NOMO-1 treated with dmso at 0.1 percent for 144 hours (cell line): ENCODE measurements around the gene EML4.
"Not testable (repeated sequence)": the region's sequence is repeated elsewhere in the genome, so short reads cannot be mapped to it uniquely, and the experiment has no call there.

Experiments
- DNase-seq: peaks from one replicate; lab custom pipeline; 2025; ENCODE audit not compliant: unreplicated experiment; lab: John Stamatoyannopoulos, UW

The EML4 gene, protein sequence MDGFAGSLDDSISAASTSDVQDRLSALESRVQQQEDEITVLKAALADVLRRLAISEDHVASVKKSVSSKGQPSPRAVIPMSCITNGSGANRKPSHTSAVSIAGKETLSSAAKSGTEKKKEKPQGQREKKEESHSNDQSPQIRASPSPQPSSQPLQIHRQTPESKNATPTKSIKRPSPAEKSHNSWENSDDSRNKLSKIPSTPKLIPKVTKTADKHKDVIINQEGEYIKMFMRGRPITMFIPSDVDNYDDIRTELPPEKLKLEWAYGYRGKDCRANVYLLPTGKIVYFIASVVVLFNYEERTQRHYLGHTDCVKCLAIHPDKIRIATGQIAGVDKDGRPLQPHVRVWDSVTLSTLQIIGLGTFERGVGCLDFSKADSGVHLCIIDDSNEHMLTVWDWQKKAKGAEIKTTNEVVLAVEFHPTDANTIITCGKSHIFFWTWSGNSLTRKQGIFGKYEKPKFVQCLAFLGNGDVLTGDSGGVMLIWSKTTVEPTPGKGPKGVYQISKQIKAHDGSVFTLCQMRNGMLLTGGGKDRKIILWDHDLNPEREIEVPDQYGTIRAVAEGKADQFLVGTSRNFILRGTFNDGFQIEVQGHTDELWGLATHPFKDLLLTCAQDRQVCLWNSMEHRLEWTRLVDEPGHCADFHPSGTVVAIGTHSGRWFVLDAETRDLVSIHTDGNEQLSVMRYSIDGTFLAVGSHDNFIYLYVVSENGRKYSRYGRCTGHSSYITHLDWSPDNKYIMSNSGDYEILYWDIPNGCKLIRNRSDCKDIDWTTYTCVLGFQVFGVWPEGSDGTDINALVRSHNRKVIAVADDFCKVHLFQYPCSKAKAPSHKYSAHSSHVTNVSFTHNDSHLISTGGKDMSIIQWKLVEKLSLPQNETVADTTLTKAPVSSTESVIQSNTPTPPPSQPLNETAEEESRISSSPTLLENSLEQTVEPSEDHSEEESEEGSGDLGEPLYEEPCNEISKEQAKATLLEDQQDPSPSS

DNA sequence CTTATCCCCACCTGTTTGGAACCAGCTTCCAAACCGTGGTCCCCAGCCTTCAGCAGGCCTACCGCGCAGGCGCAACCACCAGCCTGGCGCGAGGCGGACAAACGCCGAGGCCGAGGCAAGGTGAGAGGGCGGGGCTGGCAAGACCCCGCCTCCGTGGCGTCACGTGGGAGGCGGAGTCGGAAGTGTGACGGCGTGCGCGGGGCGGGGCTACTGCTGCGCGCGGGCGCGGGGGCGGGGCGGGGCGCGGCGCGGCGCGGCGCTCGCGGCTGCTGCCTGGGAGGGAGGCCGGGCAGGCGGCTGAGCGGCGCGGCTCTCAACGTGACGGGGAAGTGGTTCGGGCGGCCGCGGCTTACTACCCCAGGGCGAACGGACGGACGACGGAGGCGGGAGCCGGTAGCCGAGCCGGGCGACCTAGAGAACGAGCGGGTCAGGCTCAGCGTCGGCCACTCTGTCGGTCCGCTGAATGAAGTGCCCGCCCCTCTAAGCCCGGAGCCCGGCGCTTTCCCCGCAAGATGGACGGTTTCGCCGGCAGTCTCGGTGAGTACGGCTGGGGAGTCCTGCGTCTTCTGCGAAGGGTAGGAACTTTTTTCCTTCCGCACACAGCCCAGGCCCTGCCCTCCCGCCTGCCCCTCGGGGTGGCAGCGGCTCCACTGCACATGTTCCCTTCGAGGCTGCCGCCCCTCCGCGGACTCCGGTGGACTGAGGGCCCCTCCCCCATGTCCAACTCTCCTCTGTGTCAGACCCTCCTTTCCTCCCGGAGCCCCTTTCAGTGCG, at the start of gene EML4:
Gene EML4, plus strand, starts transcription at position 254 of the 774 bp plus-strand sequence. Its CDS starts 259 bp downstream, at position 513.
- peak; percentile 76 for DNase-seq

DNA sequence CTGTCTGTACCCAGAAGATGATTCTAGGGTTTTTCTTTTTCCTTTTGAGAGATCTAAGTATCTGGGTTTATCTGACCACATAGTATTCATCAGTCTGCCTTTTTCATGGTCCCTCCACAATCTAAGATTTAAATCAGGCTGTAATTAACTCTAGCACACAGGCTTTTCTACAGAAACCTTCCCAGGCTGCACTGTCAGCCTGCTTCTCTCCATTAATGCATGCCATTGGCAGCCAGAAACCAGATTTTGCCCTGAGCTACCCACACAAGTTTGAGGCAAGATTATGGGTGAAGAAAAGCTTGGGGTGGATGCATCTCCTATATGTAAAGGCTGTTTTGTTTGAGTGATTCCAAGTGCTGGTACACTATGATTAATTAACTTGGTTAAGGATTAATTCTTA, 45.7 kb upstream of the EML4 start:
- no peak for DNase-seq

DNA sequence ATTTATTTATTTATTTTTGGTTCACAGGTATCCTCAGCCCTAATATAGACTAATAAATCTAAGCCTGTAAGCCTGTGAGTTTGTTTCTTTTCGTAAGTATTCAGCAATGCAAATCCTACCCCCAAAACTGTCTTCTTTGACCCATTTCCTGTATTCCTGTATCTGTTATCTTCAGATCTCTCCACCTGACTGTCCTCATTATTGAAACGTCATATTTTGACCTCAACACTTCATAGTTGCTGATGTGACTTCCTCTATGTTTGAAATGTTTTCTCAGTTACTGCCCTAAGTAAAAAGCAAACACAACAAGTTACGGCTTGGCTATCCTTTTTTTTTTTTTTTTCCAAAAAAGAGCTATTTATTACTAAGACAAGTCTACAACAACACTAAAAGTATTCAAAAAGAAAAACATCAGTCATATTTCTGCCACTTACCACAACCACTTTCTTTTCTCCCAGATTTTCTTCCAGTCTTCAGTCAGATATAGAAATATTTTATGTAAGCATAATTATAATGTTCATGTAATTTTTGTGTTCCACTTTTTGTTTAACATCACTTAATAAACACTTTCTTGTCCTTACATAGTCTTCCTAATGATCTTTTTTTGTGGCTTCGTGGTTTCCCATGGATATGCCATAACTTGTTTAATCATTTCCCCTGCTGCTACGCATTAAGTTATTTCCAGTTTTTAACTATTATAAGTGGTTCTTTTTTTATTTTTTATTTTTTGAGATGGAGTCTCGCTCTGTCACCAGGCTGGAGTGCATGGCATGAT, 45.0 kb upstream of the EML4 start:
- DNase-seq, result no peak

DNA sequence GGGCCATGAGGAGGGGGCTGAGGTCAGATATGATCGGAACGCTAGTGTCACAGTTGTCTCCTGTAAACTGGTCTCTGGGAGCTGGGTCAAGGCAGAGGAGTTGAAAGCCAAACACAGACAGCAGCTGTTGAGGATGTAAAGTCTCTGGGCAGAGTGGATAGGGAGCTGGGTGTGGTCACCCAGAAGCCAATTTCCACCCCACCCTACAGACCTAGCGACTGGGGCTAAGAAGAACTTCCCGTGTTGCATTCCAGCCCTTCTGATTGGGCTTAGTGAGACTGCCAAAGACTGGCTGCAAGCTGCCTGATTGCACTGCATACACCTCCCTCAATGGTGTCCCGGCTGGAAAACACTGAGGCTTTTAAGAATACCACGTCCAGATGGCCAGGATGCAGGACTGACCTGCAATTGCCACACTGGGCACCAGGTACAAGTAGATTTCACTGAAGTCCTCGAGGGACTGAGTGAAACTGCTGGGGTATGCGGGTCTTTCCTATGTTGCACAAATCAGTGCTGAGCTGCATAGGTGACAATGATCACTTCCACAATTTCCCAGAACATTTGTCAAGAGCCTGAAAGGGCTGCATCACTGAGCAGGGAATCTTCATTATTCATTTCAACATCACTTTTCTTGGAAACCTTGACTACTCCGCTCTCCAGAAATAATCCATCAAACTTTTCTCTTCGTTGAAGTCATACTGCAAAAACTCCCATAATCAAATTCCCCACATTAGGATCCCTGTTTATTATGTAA, 43.1 kb upstream of the EML4 start:
- no peak for DNase-seq

DNA sequence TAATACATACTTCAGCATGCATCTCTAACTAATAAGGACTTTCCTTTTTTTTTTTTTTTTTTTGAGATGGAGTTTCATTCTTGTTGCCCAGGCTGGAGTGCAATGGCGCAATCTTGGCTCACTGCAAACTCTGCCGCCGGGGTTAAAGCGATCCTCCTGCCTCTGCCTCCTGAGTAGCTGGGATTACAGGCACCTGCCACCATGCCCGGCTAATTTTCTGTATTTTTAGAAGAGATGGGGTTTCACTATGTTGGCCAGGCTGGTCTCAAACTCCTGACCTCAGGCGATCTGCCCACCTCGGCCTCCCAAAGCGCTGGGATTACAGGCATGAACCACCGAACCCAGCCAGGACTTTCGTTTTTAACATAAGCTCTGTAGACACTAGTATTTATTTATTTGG, 42.3 kb upstream of the EML4 start:
- DNase-seq, result not testable (repeated sequence)

DNA sequence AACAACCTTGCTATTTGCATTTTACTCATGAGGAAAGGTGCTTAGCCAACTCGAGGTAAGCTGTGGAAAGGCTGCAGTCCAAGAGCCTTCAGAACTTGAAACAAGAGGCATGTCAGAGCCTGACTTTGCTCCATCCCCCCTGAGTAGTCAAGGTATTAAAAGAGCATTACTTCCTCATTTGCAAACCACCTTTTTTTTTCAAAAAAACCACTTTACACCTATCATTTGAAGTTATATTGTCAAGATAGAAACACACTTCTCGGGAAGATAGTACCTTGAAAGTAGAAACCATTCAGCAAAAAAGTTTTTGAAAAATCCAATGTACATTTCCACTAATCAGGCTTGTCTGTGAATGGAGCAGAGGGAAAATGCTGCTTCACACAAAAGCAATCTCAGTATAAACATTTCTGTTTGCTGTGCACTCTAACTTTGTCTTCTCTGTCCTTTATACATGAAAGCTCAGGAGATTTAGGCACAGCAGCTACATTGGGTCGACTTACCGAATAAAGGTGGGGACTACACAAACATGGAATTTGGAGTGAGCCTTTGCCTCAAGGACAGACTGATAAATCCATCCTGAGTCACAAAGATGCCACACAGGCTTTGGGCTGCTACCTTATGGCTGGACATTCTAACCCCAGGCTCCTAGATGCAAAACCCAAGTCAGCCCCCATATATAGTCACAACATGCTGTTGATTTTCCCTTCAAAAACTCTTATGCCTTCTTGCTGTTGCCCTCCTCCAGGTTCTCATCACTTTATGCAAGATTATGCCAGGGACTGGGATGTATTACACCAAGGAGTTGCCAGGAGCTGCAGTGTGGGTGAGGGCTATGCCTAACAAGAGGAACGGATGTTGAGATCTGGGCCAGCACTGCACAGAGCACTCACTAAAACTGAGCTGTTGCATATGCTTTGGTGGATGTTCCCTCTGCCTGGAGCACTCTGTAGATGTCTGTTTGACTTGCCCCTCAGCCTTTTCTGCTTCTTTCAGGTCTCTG, 41.4 kb upstream of the EML4 start:
- no peak for DNase-seq

DNA sequence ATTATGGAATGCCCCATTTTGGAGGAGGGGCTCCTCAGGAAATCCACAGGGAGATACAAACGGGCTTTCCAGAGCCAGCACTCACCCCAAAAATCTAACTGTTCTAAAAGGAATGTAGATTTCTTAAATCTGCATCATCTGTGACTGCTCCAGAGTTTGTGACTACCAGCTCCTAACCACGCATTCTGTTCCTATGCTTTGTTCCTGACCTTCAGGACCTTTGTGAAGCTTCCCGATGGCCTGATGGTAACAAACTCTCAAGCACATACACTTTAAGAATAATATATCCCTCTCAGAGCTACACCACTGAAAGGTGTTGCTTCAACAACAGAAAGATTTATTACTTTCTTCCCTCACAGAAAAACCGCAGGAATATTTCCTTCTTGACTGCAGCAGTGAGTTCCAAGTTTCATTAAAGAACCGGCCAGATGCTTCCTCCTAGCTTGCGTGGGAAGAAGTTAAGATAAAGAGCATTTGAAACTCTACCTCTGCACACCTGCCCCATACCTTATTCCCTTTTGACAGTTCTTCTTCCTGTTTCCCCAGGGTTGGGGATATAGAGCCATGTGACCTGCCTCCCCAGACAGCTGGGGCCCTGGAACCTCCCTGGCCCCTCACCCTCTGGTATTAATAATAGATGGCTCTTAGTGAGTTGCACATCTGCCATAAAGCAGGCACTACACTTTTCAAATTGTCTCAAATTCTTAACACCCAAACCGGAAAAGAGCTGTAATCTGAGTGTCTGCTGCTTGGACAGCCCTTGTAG, 40.2 kb upstream of the EML4 start:
- no peak for DNase-seq

DNA sequence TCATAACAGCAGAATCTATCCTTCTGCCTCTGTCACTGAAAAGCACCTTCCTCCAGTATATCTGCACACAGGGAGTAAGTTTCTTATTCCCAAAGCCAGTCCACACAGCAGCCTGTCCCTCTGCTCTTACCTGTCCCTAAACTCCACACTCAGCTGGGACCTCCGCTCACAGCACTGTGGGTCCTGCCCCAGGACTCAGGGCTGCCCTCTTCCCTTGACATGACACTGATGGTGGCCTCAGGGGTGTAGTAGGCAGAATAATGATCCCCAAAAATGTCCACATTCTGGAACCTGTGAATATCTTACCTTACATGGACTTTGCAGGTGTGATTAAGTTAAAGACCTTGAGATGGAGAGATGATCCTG, 39.7 kb upstream of the EML4 start:
- DNase-seq, result no peak

DNA sequence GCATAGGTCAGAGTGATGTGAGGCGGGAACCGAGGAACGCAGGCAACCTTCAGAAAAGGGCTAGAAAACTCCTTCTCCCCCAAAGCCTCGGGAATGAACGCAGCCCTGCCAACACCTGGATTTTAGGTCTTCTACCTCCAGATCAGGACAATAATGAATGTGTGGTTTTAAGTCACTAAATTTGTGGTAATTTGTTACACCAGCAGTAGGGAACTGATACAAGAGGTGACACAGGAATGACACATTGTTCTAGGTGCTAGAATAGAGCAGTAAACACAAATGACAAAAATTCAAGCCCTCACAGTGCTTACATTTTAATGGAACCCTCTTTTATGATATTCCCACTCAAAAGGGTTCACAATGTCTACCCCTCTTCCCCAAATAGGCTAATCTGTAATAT, 39.2 kb upstream of the EML4 start:
- DNase-seq, result no peak

DNA sequence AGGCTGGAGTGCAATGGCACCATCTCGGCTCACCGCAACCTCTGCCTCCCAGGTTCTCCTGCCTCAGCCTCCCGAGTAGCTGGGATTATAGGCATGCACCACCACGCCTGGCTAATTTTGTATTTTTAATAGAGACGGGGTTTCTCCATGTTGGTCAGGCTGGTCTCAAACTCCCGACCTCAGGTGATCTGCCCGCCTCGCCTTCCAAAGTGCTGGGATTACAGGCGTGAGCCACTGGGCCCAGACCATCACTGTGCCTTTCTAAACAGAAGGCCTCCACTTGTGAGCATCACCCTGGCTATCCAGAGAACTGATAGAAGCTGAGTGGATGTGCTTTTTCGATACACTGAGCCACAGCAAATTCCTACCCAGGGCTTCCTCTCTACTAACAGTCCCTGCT, 38.3 kb upstream of the EML4 start:
- not testable (repeated sequence) for DNase-seq

DNA sequence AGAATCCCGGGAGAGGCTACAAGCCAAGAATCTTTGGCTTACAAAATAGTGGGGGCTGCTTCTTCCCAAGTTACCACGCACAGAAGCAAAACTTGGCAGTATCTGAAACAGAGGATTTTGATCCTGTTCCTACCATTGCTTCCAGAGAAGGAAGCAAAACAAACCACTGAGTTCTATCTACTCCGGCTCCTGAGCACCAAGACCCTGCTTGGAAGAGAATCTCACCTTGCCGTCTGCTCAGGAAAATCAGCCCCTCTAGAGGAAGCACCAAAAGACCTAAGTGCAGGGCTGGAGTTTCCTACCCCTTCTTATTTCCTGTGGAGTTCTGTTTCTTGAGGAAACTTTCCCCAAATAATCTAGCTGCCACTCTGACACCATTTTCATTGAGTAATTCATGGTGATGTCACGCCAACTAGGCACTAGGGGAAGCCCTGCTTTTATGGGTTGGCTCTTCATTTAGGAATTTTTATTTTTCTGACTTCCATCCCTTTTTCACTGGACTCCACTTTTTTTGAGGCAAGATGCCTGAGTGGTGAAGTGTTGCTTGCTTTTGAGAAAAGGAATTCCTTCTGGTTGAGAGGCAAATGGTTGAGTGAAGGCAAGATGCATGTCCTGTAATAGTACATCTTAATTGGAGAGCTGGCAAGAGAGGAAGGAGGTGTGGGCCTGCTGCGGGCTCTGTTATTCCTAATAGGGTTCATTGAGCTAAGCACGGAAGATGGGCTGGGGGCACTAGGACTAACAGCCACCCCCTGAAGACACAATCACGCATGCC, 36.8 kb upstream of the EML4 start:
- DNase-seq, result no peak

DNA sequence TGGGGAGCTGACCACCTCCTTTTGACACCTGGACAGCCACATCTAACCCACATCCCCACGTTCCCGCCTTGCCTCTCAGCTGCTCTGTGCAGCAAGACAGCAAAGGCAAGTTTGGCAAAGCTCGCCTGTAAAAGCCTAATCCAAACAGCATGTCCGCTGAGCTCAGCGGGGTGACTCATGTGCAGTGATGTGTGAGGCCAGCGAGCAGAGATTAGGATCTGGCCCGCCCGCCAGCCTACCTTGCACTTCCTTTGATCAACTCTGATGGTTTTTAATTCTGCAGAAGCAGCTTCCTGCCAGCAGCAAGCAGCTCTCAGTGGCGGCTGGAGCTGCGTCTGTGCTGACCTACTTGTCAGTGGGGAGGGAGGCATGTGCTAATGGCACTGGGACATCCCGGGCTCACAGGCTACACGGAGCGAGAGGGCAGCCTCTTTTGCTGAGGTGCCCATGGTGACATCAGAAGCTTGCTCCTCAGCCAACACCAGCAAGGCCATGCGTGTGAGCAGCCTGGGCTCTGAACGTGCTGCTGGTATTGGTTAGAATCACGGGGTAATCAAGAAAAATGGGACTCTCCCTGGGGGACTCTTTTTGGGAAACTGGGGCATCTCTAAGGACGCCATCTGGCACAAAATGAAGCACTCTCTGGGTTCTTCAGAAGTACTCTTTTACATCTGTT, 36.0 kb upstream of the EML4 start:
- peak; percentile 59 for DNase-seq

DNA sequence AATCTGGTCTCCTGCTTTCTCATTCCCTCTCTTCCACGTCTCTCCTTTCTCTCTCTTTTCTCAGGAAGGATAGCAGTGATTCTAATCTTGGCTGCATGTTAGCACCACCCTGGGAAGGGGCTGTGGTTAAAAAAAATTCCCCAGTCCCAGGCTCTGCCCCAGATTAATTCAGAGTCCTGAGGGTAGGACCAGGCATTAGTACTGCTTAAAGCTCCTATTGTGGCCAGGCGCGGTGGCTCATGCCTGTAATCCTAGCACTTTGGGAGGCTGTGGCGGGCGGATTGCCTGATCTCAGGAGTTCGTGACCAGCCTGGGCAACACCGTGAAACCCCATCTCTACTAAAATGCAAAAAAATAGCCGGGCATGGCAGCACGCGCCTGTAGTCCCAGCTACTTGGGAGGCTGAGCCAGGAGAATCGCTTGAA, 35.4 kb upstream of the EML4 start:
- no peak for DNase-seq

DNA sequence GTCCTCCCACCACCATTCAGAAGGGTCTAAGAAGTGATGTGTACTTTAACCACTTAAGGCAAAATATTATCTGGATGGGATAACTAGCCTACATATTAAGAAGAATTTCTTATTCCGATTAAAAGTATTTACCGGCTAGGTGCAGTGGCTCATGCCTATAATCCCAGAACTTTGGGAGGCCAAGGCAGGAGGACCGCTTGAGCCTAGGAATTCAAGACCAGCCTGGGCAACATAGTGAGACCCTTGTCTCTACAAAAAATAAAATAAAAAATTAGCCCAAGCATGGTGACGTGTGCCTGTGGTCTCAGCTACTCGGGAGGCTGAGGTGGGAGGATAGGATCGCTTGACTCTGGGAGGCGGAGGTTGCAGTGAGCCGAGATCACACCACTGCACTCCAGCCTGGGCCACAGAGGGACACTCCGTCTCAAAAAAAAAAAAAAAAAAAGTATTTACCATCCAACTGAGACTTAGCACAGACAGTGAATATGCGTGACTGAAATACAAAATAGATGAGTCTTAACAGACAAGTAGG, 34.7 kb upstream of the EML4 start:
- DNase-seq, result not testable (repeated sequence)

DNA sequence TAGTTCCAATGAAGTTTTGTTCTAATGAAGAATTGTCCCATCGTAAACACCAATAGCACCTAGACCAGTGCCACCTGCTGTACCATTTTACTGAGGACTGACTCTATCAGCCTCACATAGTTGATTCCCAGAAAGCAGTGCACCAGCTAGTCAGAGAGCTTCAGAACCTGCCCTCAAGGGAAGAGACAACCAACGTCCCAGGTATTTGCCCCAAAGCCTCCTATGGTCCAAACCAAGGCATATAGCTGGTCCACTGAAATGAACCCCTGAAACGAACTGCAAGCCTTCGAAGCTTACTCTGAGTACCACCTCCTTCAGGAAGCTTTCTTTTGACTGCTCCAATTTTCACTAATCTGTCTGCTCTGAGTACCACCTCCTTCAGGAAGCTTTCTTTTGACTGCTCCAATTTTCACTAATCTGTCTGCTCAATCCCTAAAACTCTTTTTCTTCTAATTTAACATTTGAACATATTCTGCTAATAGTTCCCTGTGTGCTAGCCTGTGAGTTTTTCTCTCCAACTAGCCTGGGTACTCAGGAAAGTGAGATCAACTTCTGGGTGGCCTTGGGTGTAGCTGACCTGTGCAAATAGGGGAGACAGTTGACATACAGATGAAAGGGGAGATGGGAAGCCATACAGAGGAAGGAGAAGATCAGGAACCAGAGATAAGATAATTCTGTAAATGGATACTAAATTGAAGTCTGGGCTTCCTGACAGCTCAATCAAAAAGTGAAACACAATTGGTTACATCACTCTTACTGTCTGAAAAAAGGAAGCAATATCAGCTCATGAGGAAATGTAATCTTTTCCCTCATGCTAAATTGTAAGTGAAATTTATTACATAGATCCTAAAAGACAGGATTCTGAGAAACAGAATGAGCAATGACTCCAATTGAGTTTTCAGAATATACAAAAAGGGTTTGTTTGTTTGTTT, 33.5 kb upstream of the EML4 start:
- peak; percentile 13 for DNase-seq
